Natural killer cell treated with Interleukin-12 subunit alpha and Interleukin-12 subunit beta and Interleukin-15 and Interleukin-18, amount 100 ng/mL, for 72 hours (primary cell): ENCODE data around the gene XCL1. TPM values are rescaled to one million over a fixed set of nuclear protein-coding genes. Genes with fewer than 3 reads are reported as not detected.
"Not testable (repeated sequence)": the region's sequence is repeated elsewhere in the genome, so short reads cannot be mapped to it uniquely, and the experiment has no call there.

Source experiments
- ATAC-seq, 2 donors: fragments of 150-1000 bp; cut with Tn5 transposase in 1 of 2; sonication (Bioruptor Pico), chemical (Tn5 transposase) in 1 of 2; 2 replicates each; pipeline ENCODE4 v1.10.0; 2021
- DNase-seq: peaks from one replicate; pipeline ENCODE4 v3.0.0; 2022; ENCODE audit warnings: low spot score
- H3K27ac Mint-ChIP-seq, 2 donors: 1 replicate in 1 of 2; 2 replicates in 1 of 2; pipeline ENCODE4 v1.8.0; 2022; ENCODE audit warnings: mixed read lengths in 2 of 2, mild to moderate bottlenecking in 1 of 2, moderate library complexity in 1 of 2
- H3K27me3 Mint-ChIP-seq, 2 donors: 1 replicate in 1 of 2; 2 replicates in 1 of 2; pipeline ENCODE4 v1.8.0; 2022; ENCODE audit warnings: mixed read lengths in 2 of 2
- H3K36me3 Mint-ChIP-seq: one replicate; pipeline ENCODE4 v1.8.0; 2022; ENCODE audit warnings: mixed read lengths
- H3K4me1 Mint-ChIP-seq, 2 donors: 1 replicate in 1 of 2; 2 replicates in 1 of 2; pipeline ENCODE4 v1.8.0; 2022; ENCODE audit warnings: low read depth in 2 of 2, mixed read lengths in 2 of 2, mild to moderate bottlenecking in 1 of 2
- H3K4me3 Mint-ChIP-seq: one replicate; pipeline ENCODE4 v1.8.0; 2022; ENCODE audit warnings: mixed read lengths
- H3K9me3 Mint-ChIP-seq: 2 replicates; pipeline ENCODE4 v1.8.0; 2022; ENCODE audit warnings: mixed read lengths
- total RNA-seq, 2 donors: library from RNA; stranded (reverse); gene quantifications; one replicate each; pipeline ENCODE4 v1.2.3, GENCODE V29; 2022

The XCL1 gene
- total RNA-seq, 2 donors from 2014 or later: 4.1 to 4.4 TPM

DNA sequence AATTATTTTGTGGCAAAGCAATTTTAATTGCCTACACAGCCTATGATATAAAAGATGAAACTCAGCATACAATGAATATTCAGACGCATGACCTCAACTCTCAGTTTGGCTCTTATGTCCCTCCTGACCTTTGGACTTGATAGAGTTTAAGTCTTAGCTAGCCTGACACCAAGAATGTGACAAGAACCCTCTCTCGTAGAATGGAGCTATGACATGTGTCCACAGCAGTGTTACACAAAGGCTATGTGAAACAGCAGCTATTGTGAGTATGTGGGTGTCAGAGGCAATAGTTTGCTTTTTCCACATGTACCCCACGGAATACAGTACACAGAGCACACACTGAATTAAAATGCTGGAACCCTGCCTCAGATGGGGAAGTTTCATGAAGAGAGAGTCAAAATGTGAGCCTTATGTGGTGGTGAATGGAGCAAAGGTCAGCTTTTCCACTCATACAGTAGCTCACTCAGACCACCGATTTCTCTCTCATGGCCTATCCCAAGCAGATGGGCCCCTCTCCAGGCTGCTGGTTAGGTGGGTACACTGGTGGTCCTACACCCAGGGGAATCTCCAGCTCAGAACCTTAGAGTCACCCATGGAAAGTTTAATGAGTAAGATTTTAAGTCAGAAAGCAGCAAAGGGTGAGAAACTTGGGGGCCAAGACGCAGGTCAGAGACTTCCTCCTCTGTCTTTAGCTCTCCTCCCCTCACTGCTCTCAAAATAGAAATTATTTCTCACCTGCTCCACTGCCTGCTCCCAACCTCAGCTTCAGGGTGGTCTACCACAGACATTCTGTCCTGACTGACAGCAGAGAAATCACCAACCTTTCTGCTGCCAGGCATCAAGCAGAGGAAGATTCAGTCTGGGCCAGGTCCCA lies 22.5 kb upstream of the XCL1 start:
- peaks cover 39 to 44% of the 10 kb centered on the region in 2 donors for H3K4me1 Mint-ChIP-seq
- DNase-seq: no peak
- peak overlapping the region; percentile 41 to 68 for H3K27ac Mint-ChIP-seq
- peak overlapping the region; percentile 39 for H3K4me3 Mint-ChIP-seq
- H3K36me3 Mint-ChIP-seq: no peaks in the 10 kb centered on the region
- no peaks in the 10 kb centered on the region for H3K9me3 Mint-ChIP-seq
- peak; percentile 42 to 57 for ATAC-seq
- H3K27me3 Mint-ChIP-seq: peaks cover 0 to 7% of the 10 kb centered on the region in 2 donors

DNA sequence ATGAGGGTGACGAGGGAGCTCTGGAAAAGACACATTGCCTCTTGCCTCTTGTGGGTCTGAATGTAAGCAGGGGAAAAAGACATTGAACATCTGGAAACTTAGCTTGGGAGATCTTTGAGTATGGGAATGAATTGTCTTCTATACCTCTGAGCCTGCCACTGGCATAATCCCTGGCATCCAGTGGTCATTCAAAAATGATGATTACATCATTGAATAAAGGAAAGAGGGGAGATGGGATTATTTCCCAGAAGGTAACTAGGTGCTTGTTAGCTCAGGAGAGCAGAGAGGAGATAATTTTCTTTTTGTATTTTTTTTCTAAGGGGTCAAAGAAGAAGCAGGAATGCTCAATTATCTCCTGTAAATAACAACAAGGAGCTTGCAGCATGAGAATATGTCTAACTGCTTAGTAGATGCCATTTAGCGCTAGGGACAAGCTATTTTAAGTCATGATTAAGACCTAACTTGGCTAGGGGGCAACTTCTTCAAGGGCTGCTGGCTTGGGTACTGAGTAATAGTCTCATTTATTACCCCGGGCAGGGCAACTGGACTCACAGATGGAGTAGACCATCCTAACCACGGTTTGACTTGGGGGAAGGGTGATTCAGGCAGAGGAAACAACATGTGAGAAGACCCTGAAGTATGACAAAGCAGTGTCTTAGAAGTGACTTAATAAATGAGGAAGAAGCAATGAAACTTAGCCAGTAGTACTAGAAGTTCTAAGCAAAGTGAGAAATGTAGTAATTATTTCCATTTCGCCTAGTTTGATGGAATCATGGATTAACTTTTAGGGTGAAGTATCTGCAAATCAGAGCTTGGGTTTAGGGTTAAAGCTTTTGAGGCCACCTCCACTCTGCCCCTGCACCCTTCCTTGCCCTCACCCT lies 21.6 kb upstream of the XCL1 start:
- Mint-ChIP-seq H3K4me3 (peak overlapping the region; percentile 60), H3K36me3 (no peaks in the 10 kb centered on the region), H3K4me1 (peaks cover 39 to 40% of the 10 kb centered on the region in 2 donors), H3K27me3 (peaks cover 0 to 7% of the 10 kb centered on the region in 2 donors), H3K27ac (peak overlapping the region; percentile 41 to 68), H3K9me3 (no peaks in the 10 kb centered on the region)
- DNase-seq: no peak
- ATAC-seq: no peak

DNA sequence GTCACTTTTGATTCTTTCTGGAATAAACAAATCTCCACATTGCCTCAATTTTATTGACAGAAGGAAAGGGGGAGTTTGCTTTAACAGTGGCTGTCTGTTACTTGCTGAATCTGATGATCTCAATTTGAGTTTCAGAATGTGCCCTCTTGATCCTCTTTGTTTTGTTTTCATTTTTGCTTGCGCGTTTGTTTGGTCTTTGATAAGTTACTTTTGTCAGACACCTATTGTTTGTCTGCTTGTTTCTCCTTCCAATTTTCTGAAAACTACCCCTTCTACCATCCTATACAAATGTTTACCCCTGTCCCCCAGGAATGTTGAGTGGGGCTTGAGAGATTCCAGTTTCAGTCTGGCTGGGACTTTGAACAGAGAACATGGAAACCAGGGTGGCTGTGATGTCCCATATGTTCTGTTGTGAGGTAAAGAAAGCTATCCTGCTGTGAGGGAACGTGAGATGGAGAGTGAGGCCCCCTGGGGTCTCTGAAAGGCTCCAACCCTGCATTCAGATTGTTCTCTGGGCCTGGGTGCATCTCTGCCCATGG lies 20.8 kb upstream of the XCL1 start:
- DNase-seq (no peak), ATAC-seq (no peak)
- Mint-ChIP-seq H3K4me1 (peaks cover 39 to 40% of the 10 kb centered on the region in 2 donors), H3K36me3 (no peaks in the 10 kb centered on the region), H3K27ac (peak overlapping the region in 1 of 2 donors; percentile 41), H3K4me3 (peak overlapping the region; percentile 60), H3K27me3 (peaks cover 7 to 11% of the 10 kb centered on the region in 2 donors), H3K9me3 (no peaks in the 10 kb centered on the region)

DNA sequence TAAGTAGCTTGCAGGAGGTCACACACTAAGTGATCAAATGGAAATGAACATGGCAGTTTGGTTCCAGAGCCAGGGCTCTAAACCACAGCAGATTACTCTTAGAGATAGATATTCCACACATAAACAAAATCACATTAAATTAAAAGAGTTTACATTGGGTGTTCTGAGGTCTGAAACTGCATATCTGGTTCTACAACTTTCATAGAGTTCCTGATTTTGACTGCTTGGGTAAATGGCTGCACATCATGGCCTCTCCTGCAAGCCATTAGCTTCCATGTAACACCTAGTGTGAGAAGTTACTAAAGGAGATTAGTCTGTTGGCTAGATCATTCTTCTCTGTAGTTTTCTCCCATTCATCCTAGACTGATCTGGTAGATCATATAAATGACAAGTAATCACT lies 19.8 kb upstream of the XCL1 start:
- Mint-ChIP-seq H3K36me3 (peaks cover under 1% of the 10 kb centered on the region), H3K27ac (no peak overlapping the region), H3K9me3 (no peaks in the 10 kb centered on the region), H3K4me3 (no peak overlapping the region), H3K4me1 (peaks cover 35 to 40% of the 10 kb centered on the region in 2 donors), H3K27me3 (peaks cover 15 to 17% of the 10 kb centered on the region in 2 donors)
- DNase-seq (no peak), ATAC-seq (no peak)

DNA sequence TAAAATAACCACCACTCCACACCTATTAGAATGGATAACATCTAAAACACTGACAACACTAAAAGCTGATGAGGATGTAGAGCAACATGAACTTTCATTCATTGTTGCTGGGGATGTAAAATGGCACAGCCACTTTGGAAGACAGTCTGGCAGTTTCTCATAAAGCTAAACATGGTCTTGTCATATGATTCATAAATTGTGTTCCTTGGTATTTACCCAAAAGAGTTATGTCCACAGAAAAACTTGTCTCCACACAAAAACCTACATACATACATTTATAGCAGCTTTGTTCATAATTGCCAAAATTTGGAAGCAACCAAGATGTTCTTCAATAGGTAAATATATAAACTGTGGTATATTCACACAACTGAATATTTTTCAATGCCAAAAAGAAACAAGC lies 16.0 kb upstream of the XCL1 start:
- Mint-ChIP-seq H3K27me3 (peaks cover 19 to 30% of the 10 kb centered on the region in 2 donors), H3K9me3 (no peaks in the 10 kb centered on the region), H3K4me1 (peaks cover 19 to 26% of the 10 kb centered on the region in 2 donors)

DNA sequence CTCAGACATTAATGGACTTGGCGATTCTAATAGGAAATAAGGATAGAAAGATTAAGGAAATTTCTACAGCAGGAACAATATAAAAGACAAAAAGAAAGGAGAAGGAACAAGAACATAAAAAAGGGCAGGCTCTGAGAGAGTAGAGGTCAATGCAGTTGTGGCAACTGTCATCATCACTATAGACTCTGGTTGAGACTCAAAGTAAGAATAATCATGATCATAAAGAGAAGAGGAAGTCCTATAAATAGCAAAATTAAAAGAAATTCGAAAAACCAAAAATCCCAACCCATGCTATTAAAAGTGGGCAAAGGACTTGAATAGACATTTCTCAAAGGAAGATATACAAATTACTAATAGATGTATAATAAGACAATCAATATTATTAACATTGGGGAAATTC lies 14.4 kb upstream of the XCL1 start:
- Mint-ChIP-seq H3K36me3 (peaks cover 14% of the 10 kb centered on the region), H3K9me3 (no peaks in the 10 kb centered on the region), H3K4me1 (peaks cover 12 to 16% of the 10 kb centered on the region in 2 donors), H3K27me3 (peaks cover 19 to 30% of the 10 kb centered on the region in 2 donors), H3K4me3 (peak overlapping the region; percentile 5), H3K27ac (no peak overlapping the region)
- ATAC-seq (no peak), DNase-seq (no peak)

More for the DNA sequence above, 16.0 kb upstream of the XCL1 start:
- no peak for ATAC-seq
- Mint-ChIP-seq H3K27ac (no peak overlapping the region), H3K36me3 (peaks cover 14% of the 10 kb centered on the region), H3K4me3 (no peak overlapping the region)
- DNase-seq: no peak

DNA sequence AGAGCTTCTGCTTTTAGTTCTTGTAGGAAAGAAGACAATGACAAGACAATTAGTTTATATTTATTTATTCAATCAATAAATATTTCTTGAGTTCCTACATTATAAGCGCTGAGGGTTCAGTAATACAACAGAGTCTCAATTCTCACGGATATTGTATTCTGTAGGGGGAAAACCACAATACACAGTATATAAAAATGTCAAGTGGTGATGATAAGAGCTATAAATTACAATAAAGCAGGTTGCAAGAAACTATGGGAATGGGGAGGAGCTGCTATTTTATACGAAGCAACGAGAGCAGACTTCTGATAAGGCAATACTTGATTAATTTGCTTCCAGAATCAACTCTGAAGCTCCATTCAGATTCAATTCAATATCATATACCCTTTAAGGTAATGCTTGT lies 10.6 kb upstream of the XCL1 start:
- H3K9me3 Mint-ChIP-seq: no peaks in the 10 kb centered on the region

DNA sequence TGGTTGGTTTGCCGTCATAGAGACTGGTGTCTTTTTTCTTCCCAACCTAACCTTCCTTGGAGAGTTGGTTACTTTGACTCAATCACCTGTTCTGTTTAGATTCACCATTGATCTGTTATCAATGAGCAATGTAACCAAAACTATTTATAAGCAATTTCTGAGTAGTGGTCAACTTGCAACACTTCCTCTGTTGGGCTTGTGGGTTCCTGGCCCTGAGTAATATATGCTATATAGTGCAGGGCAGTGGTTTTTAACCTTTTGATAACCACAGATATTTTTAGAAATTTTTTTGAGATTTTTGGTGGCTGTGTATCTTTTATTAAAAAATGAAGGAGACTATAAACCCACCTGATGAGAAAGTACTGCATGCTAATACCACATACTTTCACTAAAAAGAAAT lies 9.4 kb upstream of the XCL1 start:
- Mint-ChIP-seq H3K27me3 (peaks cover 10 to 14% of the 10 kb centered on the region in 2 donors), H3K9me3 (no peaks in the 10 kb centered on the region), H3K36me3 (peaks cover 11% of the 10 kb centered on the region), H3K4me3 (no peak overlapping the region), H3K4me1 (peaks cover 4% of the 10 kb centered on the region in 2 donors), H3K27ac (no peak overlapping the region)
- peak; percentile 43 to 59 for ATAC-seq
- DNase-seq: no peak

More for the DNA sequence above, 10.6 kb upstream of the XCL1 start:
- no peak overlapping the region for H3K4me3 Mint-ChIP-seq
- DNase-seq (no peak), ATAC-seq (no peak)
- peaks cover 14% of the 10 kb centered on the region for H3K36me3 Mint-ChIP-seq
- H3K4me1 Mint-ChIP-seq: peaks cover 5% of the 10 kb centered on the region in 2 donors
- H3K27me3 Mint-ChIP-seq: peaks cover 18 to 21% of the 10 kb centered on the region in 2 donors
- H3K27ac Mint-ChIP-seq: no peak overlapping the region

DNA sequence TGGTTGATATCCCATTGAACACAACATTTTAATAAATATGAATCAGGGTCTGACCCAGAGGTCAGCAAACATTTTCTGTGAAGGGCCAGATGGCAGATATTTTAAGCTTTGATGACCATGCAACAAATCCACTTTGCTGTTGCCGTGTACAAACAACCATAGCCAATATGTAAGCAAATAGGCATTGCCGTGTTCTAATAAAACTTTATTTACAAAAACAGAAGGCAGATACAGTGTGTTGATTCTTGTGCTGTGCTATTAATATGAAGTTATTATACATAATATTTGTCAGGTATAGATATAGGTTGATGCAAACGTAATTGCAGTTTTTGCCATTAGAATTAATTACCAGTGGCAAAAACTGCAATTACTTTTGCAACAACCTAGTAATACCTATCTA lies 8.8 kb upstream of the XCL1 start:
- Mint-ChIP-seq H3K4me3 (no peak overlapping the region), H3K4me1 (peaks cover 8 to 9% of the 10 kb centered on the region in 2 donors), H3K27me3 (peaks cover 7 to 18% of the 10 kb centered on the region in 2 donors), H3K27ac (no peak overlapping the region), H3K36me3 (peaks cover 9% of the 10 kb centered on the region), H3K9me3 (no peaks in the 10 kb centered on the region)
- no peak for DNase-seq
- no peak for ATAC-seq

DNA sequence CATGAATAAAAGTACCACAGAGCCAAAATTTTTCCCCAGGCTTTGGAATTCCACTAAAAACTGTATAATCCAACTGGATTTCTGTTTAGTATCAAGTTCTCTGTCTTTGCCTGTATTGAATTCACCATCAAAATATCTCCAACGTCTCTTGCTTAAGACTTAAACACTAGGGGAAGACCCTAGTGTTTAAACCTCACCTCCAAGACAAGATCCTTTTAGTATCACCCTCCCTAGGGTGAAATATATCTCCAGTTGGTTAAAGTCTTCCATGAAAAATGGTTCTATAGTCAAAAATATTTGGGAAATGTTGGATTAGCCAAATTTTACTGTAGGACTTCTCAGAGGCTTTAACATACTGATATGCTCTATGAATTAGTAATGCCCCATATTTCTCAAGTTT lies 8.1 kb upstream of the XCL1 start:
- no peak overlapping the region for H3K4me3 Mint-ChIP-seq
- no peak overlapping the region for H3K27ac Mint-ChIP-seq
- H3K4me1 Mint-ChIP-seq: peaks cover 9 to 11% of the 10 kb centered on the region in 2 donors
- H3K36me3 Mint-ChIP-seq: peaks cover 6% of the 10 kb centered on the region
- no peak for DNase-seq
- peaks cover 4 to 15% of the 10 kb centered on the region in 2 donors for H3K27me3 Mint-ChIP-seq
- H3K9me3 Mint-ChIP-seq: no peaks in the 10 kb centered on the region
- ATAC-seq: no peak

DNA sequence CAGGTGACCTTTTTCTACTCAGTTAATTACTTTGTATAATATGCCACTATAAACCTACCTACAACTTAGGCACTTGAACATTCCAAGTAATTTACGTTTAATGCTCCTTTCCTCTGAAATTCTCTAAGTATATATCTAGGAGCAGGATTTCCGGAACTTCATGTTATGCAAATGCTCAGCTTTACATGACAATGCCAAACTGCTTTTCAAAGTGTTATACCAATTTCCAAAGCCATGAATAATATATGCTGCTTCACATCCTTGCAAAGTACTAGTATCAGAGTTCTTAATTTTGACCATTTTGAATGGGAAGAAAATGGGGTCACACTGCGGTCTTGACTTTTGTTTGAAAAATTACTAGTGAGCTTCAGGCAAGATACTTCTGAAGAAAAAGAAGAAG lies 5.8 kb upstream of the XCL1 start:
- H3K4me3 Mint-ChIP-seq: no peak overlapping the region
- peaks cover 0 to 18% of the 10 kb centered on the region in 2 donors for H3K27me3 Mint-ChIP-seq
- peaks cover 23% of the 10 kb centered on the region in 2 donors for H3K4me1 Mint-ChIP-seq
- DNase-seq (no peak), ATAC-seq (no peak)
- H3K27ac Mint-ChIP-seq: no peak overlapping the region
- no peaks in the 10 kb centered on the region for H3K36me3 Mint-ChIP-seq
- no peaks in the 10 kb centered on the region for H3K9me3 Mint-ChIP-seq

DNA sequence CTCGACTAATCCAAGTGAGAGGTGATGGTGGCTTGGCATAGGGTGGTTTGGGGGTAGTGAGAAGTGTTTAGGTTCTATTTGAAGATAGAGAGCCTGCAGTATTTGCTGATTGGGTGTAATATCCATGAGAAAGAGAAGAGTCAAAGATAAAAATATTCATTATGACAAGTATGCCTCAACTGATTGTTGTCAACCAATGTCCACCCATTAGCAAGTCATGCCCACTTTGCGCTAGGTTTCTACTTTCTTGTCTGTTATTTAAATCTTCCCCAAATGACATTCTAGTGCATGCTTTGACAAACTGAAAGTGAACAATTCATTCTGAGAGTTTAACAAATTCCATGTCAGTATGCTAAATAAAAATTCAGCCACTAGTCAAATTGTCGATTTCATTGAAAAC lies 3.8 kb upstream of the XCL1 start:
- no peak for ATAC-seq
- no peak for DNase-seq
- Mint-ChIP-seq H3K4me1 (peaks cover 27 to 33% of the 10 kb centered on the region in 2 donors), H3K27ac (no peak overlapping the region), H3K36me3 (no peaks in the 10 kb centered on the region), H3K9me3 (no peaks in the 10 kb centered on the region), H3K27me3 (peaks cover 0 to 18% of the 10 kb centered on the region in 2 donors), H3K4me3 (peak overlapping the region; percentile 2)

DNA sequence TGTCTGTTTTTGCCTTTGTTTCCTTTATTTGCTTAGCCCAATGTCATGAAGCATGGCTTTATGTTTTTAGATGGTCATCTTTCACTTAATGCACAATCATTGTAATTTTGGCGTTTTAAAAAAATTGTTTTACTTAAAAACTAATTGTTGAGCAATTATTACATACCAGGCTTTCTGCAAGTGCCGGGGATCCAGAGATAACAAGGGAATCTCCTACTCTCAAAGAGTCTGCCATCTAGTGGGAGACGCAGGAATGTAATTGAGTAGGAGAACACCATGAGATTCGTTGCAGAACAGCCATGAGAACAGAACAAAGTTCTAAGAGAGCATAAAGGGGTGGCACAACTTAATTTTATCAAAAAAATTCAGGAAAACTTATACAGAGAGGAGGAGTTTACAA lies 2.2 kb upstream of the XCL1 start:
- H3K27ac Mint-ChIP-seq, ATAC-seq, H3K4me3 Mint-ChIP-seq, DNase-seq, H3K9me3 Mint-ChIP-seq, H3K36me3 Mint-ChIP-seq: not testable (repeated sequence)
- Mint-ChIP-seq H3K27me3 (peaks cover 0 to 14% of the 10 kb centered on the region in 2 donors), H3K4me1 (peaks cover 36 to 47% of the 10 kb centered on the region in 2 donors)
